Progenitor cell of endocrine pancreas (in vitro differentiated cells): ENCODE results near the gene ZSWIM8. TPM values are rescaled to one million over a fixed set of nuclear protein-coding genes. Genes with fewer than 3 reads are reported as not detected.

Source experiments
- DNase-seq: peaks from one replicate; pipeline ENCODE4 v3.0.0; 2021; ENCODE audit warnings: low spot score; ENCODE audit not compliant: unreplicated experiment
- H3K27ac Mint-ChIP-seq: 2 replicates; pipeline ENCODE4 v1.8.0; 2021; ENCODE audit warnings: mild to moderate bottlenecking, moderate library complexity, mixed read lengths
- H3K27me3 Mint-ChIP-seq: 2 replicates; pipeline ENCODE4 v1.8.0; 2021; ENCODE audit warnings: mixed read lengths
- H3K36me3 Mint-ChIP-seq: 2 replicates; pipeline ENCODE4 v1.8.0; 2022; ENCODE audit warnings: mixed read lengths; ENCODE audit not compliant: insufficient read depth
- H3K4me1 Mint-ChIP-seq: 2 replicates; pipeline ENCODE4 v1.8.0; 2021; ENCODE audit warnings: low read depth, mixed read lengths
- H3K4me3 Mint-ChIP-seq: 2 replicates; pipeline ENCODE4 v1.8.0; 2021; ENCODE audit warnings: low read depth, mild to moderate bottlenecking, moderate library complexity, mixed read lengths
- H3K9me3 Mint-ChIP-seq: 2 replicates; pipeline ENCODE4 v1.8.0; 2021; ENCODE audit warnings: low read depth, mixed read lengths
- CTCF ChIP-seq: fragments of 200-600 bp; sonication (generic); IDR thresholded peaks from one replicate; pipeline ENCODE4 v1.5.0; 2021; ENCODE audit warnings: antibody characterized with exemption, mild to moderate bottlenecking; ENCODE audit not compliant: unreplicated experiment
- total RNA-seq: library from RNA; stranded (reverse); gene quantifications from 2 replicates; pipeline ENCODE4 v1.2.1, GENCODE V29; 2021

The ZSWIM8 gene
- total RNA-seq, 1 donor from 2014 or later = 144 TPM

GRCh38 chr10:73743905-73744663, 41.3 kb upstream of the ZSWIM8 start, which contains the start of gene SEC24C:
SEC24C (plus strand) TSS chr10:73744372; CDS start chr10:73746833, 2,461 bp downstream.
- TF ChIP-seq CTCF = peak; percentile 10
- Mint-ChIP-seq H3K27ac (peak within 1 kb of the TSS; percentile 99), H3K4me1 (peaks cover 19% of the 10 kb centered on the region), H3K4me3 (peak within 1 kb of the TSS; percentile 97), H3K27me3 (no peaks in the 10 kb centered on the region), H3K9me3 (no peaks in the 10 kb centered on the region), H3K36me3 (peaks cover 2% of the 10 kb centered on the region)
- peak; percentile 83 for DNase-seq

DNA sequence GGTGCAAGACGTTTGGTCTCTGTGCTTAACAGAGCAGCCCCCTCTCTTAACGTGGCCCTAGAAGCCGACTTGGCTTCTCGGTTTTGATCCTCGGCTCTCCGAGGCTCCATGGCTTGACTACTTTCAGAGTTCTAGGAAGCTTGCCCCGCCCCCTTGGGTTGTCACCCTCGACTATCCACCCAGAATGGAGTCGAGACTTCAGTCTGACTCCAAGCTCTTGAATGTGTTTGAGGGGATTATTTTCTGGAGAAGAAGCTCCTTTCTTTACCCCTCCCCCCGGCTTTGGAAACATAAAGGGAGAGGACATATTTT, 40.8 kb upstream of the ZSWIM8 start:
- no peaks in the 10 kb centered on the region for H3K9me3 Mint-ChIP-seq
- DNase-seq = peak; percentile 30

GRCh38 chr10:73746721-73747120, 38.7 kb upstream of the ZSWIM8 start:
- Mint-ChIP-seq H3K27me3 (no peaks in the 10 kb centered on the region), H3K9me3 (no peaks in the 10 kb centered on the region), H3K4me3 (peak overlapping the region; percentile 61), H3K4me1 (peaks cover 25% of the 10 kb centered on the region), H3K27ac (no peak overlapping the region), H3K36me3 (peaks cover 14% of the 10 kb centered on the region)
- DNase-seq = no peak
- TF ChIP-seq CTCF = no peak

More for the DNA sequence above, 40.8 kb upstream of the ZSWIM8 start:
- Mint-ChIP-seq H3K36me3 (peaks cover 5% of the 10 kb centered on the region), H3K27me3 (no peaks in the 10 kb centered on the region), H3K4me1 (peaks cover 20% of the 10 kb centered on the region), H3K4me3 (peak overlapping the region; percentile 97), H3K27ac (peak overlapping the region; percentile 99)
- no peak for TF ChIP-seq CTCF

DNA sequence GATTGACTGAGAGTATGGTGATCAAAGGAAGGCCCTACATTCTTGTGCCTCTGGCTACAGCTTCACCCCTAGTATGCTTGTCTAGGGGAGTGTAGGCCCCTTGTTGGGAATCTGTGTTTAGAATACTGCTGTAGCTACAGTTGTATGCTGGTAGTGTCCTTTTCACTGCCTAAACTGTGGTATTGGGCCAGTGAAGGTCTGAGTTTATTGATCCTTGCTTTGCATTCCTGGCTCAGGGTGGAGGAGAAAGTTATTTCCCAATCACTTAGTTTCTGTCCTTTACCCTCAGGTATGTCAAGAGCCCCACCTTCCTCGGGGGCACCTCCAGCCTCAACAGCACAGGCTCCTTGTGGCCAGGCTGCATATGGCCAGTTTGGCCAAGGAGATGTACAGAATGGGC, 34.6 kb upstream of the ZSWIM8 start:
- Mint-ChIP-seq H3K27me3 (no peaks in the 10 kb centered on the region), H3K36me3 (peaks cover 23% of the 10 kb centered on the region), H3K27ac (no peak overlapping the region), H3K9me3 (no peaks in the 10 kb centered on the region), H3K4me3 (no peak overlapping the region), H3K4me1 (peaks cover 12% of the 10 kb centered on the region)
- no peak for TF ChIP-seq CTCF
- no peak for DNase-seq

- Mint-ChIP-seq H3K27ac (no peak overlapping the region), H3K27me3 (no peaks in the 10 kb centered on the region), H3K4me3 (no peak overlapping the region), H3K36me3 (peaks cover 20% of the 10 kb centered on the region), H3K4me1 (peaks cover 2% of the 10 kb centered on the region), H3K9me3 (no peaks in the 10 kb centered on the region)
- no peak for TF ChIP-seq CTCF
- DNase-seq = no peak
Observed at GRCh38 chr10:73756183-73756582, 29.2 kb upstream of the ZSWIM8 start.
